HEK293 (cell line): ENCODE results near the gene EXOC8.

Source experiments
- CTCF ChIA-PET: fragments of 350-600 bp; formaldehyde crosslinking; extraction: SDS; loops from one replicate; lab custom pipeline; 2021; ENCODE audit warnings: antibody characterized with exemption; lab: Yijun Ruan, JAX
- POLR2A ChIA-PET: fragments of 300-600 bp; formaldehyde crosslinking; extraction: SDS; loops from one replicate; lab custom pipeline; 2020; ENCODE audit warnings: antibody characterized with exemption, inconsistent platforms; lab: Yijun Ruan, JAX
- H3K27ac ChIP-seq: fragments of 200-500 bp; sonication (Bioruptor generic); 2 replicates; pipeline ENCODE4 v1.5.1; 2014; ENCODE audit warnings: low read depth, low read length, control low read depth, inconsistent platforms; ENCODE audit errors: extremely low read depth
- H3K36me3 ChIP-seq, 2 experiments: fragments of 200-500 bp in 1 of 2; sonication (Bioruptor generic) in 1 of 2; 1 replicate in 1 of 2; 2 replicates in 1 of 2; pipeline ENCODE4 v1.5.1; 2014 to 2017; ENCODE audit warnings: inconsistent platforms in 2 of 2, low read length in 2 of 2; ENCODE audit not compliant: control insufficient read depth in 2 of 2, insufficient read depth in 1 of 2
- H3K4me1 ChIP-seq: fragments of 200-500 bp; sonication (Bioruptor generic); 2 replicates; pipeline ENCODE4 v1.5.1; 2014; ENCODE audit warnings: mild to moderate bottlenecking, low read length, inconsistent platforms; ENCODE audit not compliant: control insufficient read depth, insufficient read depth
- H3K4me3 ChIP-seq: 2 replicates; pipeline ENCODE4 v1.5.1; 2011; ENCODE audit warnings: low read depth, mild to moderate bottlenecking, control low read depth, low read length, moderate library complexity
- H3K9me3 ChIP-seq: fragments of 200-500 bp; sonication (Bioruptor generic); 2 replicates; pipeline ENCODE4 v1.5.1; 2014; ENCODE audit warnings: low read depth, low read length, inconsistent platforms; ENCODE audit not compliant: control insufficient read depth, insufficient read depth
- ATF2 ChIP-seq: fragments of 450-650 bp; formaldehyde crosslinking; IDR thresholded peaks from 2 replicates; pipeline ENCODE4 v1.5.1; 2016; ENCODE audit warnings: missing biosample characterization, missing genetic modification characterization, low read depth
- BCL6B ChIP-seq: fragments of 450-650 bp; formaldehyde crosslinking; IDR thresholded peaks from 2 replicates; pipeline ENCODE4 v1.5.1; 2017; ENCODE audit warnings: missing biosample characterization, missing genetic modification characterization
- PRDM2 ChIP-seq: fragments of 450-650 bp; formaldehyde crosslinking; IDR thresholded peaks from 2 replicates; pipeline ENCODE4 v1.5.1; 2016; ENCODE audit warnings: missing biosample characterization, missing genetic modification characterization, borderline replicate concordance
- SCRT2 ChIP-seq: fragments of 450-650 bp; formaldehyde crosslinking; IDR thresholded peaks from 2 replicates; pipeline ENCODE4 v1.5.1; 2016; ENCODE audit warnings: missing biosample characterization, missing genetic modification characterization
- SETDB1 ChIP-seq: IDR thresholded peaks from one replicate; pipeline ENCODE4 v1.6.1; 2017; ENCODE audit warnings: mild to moderate bottlenecking, low read length, moderate library complexity, mixed read lengths; ENCODE audit not compliant: insufficient read length
- ZEB2 ChIP-seq: fragments of 450-650 bp; formaldehyde crosslinking; IDR thresholded peaks from 2 replicates; pipeline ENCODE4 v1.5.1; 2016; ENCODE audit warnings: missing biosample characterization, missing genetic modification characterization
- ZNF2 ChIP-seq: fragments of 450-650 bp; formaldehyde crosslinking; IDR thresholded peaks from 2 replicates; pipeline ENCODE4 v1.5.1; 2016; ENCODE audit warnings: missing biosample characterization, missing genetic modification characterization
- ZNF558 ChIP-seq: fragments of 450-650 bp; formaldehyde crosslinking; IDR thresholded peaks from 2 replicates; pipeline ENCODE4 v1.5.1; 2016; ENCODE audit warnings: missing biosample characterization, missing genetic modification characterization
- ZNF561 ChIP-seq: fragments of 450-650 bp; IDR thresholded peaks from 2 replicates; pipeline ENCODE4 v1.5.1; 2018; ENCODE audit warnings: missing biosample characterization, missing genetic modification characterization, borderline replicate concordance
- ZNF660 ChIP-seq: fragments of 450-650 bp; IDR thresholded peaks from 2 replicates; pipeline ENCODE4 v1.5.1; 2018; ENCODE audit warnings: missing biosample characterization, mild to moderate bottlenecking, missing genetic modification characterization
- ZNF785 ChIP-seq: fragments of 450-650 bp; formaldehyde crosslinking; IDR thresholded peaks from 2 replicates; pipeline ENCODE4 v1.5.1; 2016; ENCODE audit warnings: missing biosample characterization, missing genetic modification characterization

EXOC8 gene

GRCh38 chr1:231357831-231358354 is 20.2 kb upstream of the EXOC8 start (continued):
- TF ChIP-seq ZNF2 (tag by site-specific recombination) (0 out of 2 replicates have a peak, but pooled peaks have one; percentile 77), ZNF561 (peak; percentile 37; the same call in 1 of the 2 replicates), SCRT2 (tag by site-specific recombination) (peak; percentile 97), ZEB2 (tag by site-specific recombination) (peak; percentile 86; the same call in 1 of the 2 replicates), ZNF660 (tag by site-specific recombination) (peak; percentile 86), SETDB1 (no peak), BCL6B (tag by site-specific recombination) (no peak)

- Histone ChIP-seq H3K4me1 (0 out of 2 replicates have a peak, but pooled peaks cover 3% of the 10 kb centered on the region), H3K36me3 (peaks cover 9 to 30% of the 10 kb centered on the region in 2 experiments)
- POLR2A ChIA-PET, result interaction anchor here (0.6 to 1.0 kb wide), 4 partner anchors 17 to 217 kb away, joined by 3 to 10 read pairs (median 4); partner anchors contain the start of genes EXOC8 and SPRTN
These were observed 19.6 kb upstream of the EXOC8 start for GRCh38 chr1:231357187-231357772.

More at GRCh38 chr1:231357187-231357772, 19.6 kb upstream of the EXOC8 start:
- no peak overlapping the region for H3K4me3 ChIP-seq
- H3K9me3 ChIP-seq, result no peaks in the 10 kb centered on the region
- CTCF ChIA-PET, result interaction anchor here (0.5 to 7.1 kb wide), 51 partner anchors 7 to 1880 kb away, joined by 3 to 87 read pairs (median 5); partner anchors contain the start of genes EXOC8 and SPRTN
- TF ChIP-seq ZNF785, result no peak
- TF ChIP-seq ATF2 (tag by site-specific recombination), result no peak
- no peak for TF ChIP-seq PRDM2 (tag by site-specific recombination)
- TF ChIP-seq ZNF558 (tag by site-specific recombination), result peak; percentile 97
- TF ChIP-seq SCRT2 (tag by site-specific recombination), result no peak
- H3K27ac ChIP-seq, result no peak overlapping the region
